Measurements from ENCODE around the gene MEF2C.

The MEF2C gene

GRCh38 chr5:88722546-88723073, 160.4 kb downstream of the MEF2C start:
- H3K27me3 ChIP-seq (ENCODE audit: control insufficient read depth, insufficient read depth, low read length) = peaks cover 21% of the 10 kb centered on the region
- peaks cover 9% of the 10 kb centered on the region for H3K4me1 ChIP-seq (ENCODE audit: control insufficient read depth, low read depth, low read length)
- H3K9me3 ChIP-seq (ENCODE audit: control insufficient read depth, low read depth, low read length) = no peaks in the 10 kb centered on the region
- no peak overlapping the region for H3K27ac ChIP-seq (ENCODE audit: low read length)
- H3K4me3 ChIP-seq (ENCODE audit: low read length) = peak overlapping the region; percentile 40
- H3K36me3 ChIP-seq (ENCODE audit: control insufficient read depth, low read depth, low read length) = no peaks in the 10 kb centered on the region
- no peak overlapping the region for H3K9ac ChIP-seq (ENCODE audit: low read length)

DNA sequence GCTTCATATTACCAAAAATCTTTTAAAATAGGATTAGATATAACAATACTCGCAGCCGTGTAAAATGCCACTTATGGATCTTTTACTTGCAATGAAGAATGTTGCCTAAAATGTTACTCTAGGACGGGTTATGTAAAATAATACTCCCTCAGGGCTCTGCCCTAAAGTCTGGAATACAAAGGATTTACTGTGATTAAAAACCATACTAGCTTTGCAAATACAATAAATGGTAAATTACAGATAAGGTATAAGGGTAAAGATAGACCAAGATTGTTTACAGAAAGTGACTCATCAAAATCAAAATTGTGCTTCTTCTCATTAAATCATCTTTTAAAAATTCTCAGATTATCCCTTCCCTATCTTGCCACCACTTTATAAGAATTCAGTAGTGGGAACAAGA, 163.6 kb downstream of the MEF2C start:
- Histone ChIP-seq H3K4me1 (ENCODE audit: control insufficient read depth, low read depth, low read length) (peaks cover 9% of the 10 kb centered on the region), H3K9ac (ENCODE audit: low read length) (no peak overlapping the region), H3K27ac (ENCODE audit: low read length) (no peak overlapping the region), H3K9me3 (ENCODE audit: control insufficient read depth, low read depth, low read length) (no peaks in the 10 kb centered on the region), H3K36me3 (ENCODE audit: control insufficient read depth, low read depth, low read length) (no peaks in the 10 kb centered on the region), H3K4me3 (ENCODE audit: low read length) (no peak overlapping the region), H3K27me3 (ENCODE audit: control insufficient read depth, insufficient read depth, low read length) (peaks cover 21% of the 10 kb centered on the region)

- Histone ChIP-seq H3K36me3 (ENCODE audit: control insufficient read depth, low read depth, low read length) (no peaks in the 10 kb centered on the region), H3K4me3 (ENCODE audit: low read length) (no peak overlapping the region), H3K27ac (ENCODE audit: low read length) (no peak overlapping the region), H3K4me1 (ENCODE audit: control insufficient read depth, low read depth, low read length) (peaks cover 9% of the 10 kb centered on the region), H3K27me3 (ENCODE audit: control insufficient read depth, insufficient read depth, low read length) (peaks cover 19% of the 10 kb centered on the region), H3K9me3 (ENCODE audit: control insufficient read depth, low read depth, low read length) (no peaks in the 10 kb centered on the region), H3K9ac (ENCODE audit: low read length) (no peak overlapping the region)
Measured at GRCh38 chr5:88718736-88719135, 164.2 kb downstream of the MEF2C start.

DNA sequence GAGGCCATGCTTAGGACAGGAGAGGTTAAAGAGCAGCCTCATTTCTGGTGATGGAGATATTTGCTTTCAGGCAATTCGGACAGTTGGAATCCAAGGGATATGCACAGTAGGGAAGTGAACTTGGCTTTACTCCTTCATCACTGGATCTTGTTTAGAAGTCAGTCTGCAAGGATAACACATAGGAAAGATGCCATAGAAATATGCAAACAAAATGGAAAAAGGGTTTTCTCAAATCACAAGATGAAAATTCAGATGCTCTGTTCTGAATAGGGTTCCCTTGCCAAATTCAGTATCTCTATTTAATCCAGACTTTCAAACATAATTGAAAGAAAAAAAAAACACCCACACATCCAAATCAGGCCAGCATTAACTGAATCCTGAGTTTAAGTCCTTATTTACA, 166.9 kb downstream of the MEF2C start:
- Histone ChIP-seq H3K9me3 (ENCODE audit: control insufficient read depth, low read depth, low read length) (no peaks in the 10 kb centered on the region), H3K4me3 (ENCODE audit: low read length) (no peak overlapping the region), H3K36me3 (ENCODE audit: control insufficient read depth, low read depth, low read length) (no peaks in the 10 kb centered on the region), H3K4me1 (ENCODE audit: control insufficient read depth, low read depth, low read length) (no peaks in the 10 kb centered on the region), H3K27ac (ENCODE audit: low read length) (no peak overlapping the region), H3K27me3 (ENCODE audit: control insufficient read depth, insufficient read depth, low read length) (no peaks in the 10 kb centered on the region), H3K9ac (ENCODE audit: low read length) (no peak overlapping the region)

DNA sequence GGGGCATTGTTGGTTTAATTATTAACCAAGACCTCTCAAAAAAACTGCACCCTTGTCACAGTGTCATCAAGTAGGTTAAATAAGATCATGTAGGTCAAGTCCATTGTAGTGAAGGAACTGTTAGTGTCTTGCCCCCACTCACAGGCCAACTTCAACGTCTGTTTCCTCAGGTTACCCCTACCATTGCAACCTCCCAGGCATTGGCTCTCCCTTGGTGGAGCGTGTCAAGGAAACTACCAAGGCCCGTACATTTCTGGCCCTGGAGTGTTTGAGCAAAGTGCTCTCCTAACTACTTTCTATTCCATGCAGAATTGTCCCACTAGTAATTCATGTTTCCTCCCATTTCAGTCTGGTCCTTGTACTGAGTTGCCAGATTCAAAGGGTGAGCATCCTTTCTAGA, 167.5 kb downstream of the MEF2C start:
- Histone ChIP-seq H3K27ac (ENCODE audit: low read length) (no peak overlapping the region), H3K36me3 (ENCODE audit: control insufficient read depth, low read depth, low read length) (no peaks in the 10 kb centered on the region), H3K9me3 (ENCODE audit: control insufficient read depth, low read depth, low read length) (no peaks in the 10 kb centered on the region), H3K4me3 (ENCODE audit: low read length) (no peak overlapping the region), H3K4me1 (ENCODE audit: control insufficient read depth, low read depth, low read length) (no peaks in the 10 kb centered on the region), H3K9ac (ENCODE audit: low read length) (no peak overlapping the region), H3K27me3 (ENCODE audit: control insufficient read depth, insufficient read depth, low read length) (no peaks in the 10 kb centered on the region)

DNA sequence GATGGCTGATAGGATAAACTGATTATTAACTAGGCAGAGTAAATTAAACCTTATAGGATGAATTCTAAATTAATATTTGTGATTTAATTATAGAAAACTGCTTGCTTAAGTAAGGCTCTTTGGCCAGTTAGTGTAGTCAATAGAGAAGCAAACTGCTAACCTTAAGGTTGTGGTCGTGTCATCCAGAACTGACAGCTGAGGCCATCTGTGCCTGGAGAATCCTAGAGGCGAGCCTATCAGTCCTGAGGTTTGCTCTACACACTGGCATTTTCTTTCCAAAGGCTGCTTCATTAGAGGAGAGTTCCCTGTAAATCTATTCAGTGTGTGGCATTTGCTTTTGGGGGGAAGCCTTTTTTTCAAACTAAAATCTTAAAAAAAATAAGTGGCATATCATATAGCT, 169.2 kb downstream of the MEF2C start:
- no peak overlapping the region for H3K27ac ChIP-seq (ENCODE audit: low read length)
- H3K27me3 ChIP-seq (ENCODE audit: control insufficient read depth, insufficient read depth, low read length) = no peaks in the 10 kb centered on the region
- H3K4me3 ChIP-seq (ENCODE audit: low read length) = no peak overlapping the region
- peaks cover 7% of the 10 kb centered on the region for H3K4me1 ChIP-seq (ENCODE audit: control insufficient read depth, low read depth, low read length)
- no peaks in the 10 kb centered on the region for H3K36me3 ChIP-seq (ENCODE audit: control insufficient read depth, low read depth, low read length)
- no peak overlapping the region for H3K9ac ChIP-seq (ENCODE audit: low read length)
- H3K9me3 ChIP-seq (ENCODE audit: control insufficient read depth, low read depth, low read length) = no peaks in the 10 kb centered on the region

- Histone ChIP-seq H3K27ac (ENCODE audit: low read length) (no peak overlapping the region), H3K4me3 (ENCODE audit: low read length) (no peak overlapping the region), H3K9ac (ENCODE audit: low read length) (no peak overlapping the region), H3K4me1 (ENCODE audit: control insufficient read depth, low read depth, low read length) (peaks cover 14% of the 10 kb centered on the region), H3K27me3 (ENCODE audit: control insufficient read depth, insufficient read depth, low read length) (no peaks in the 10 kb centered on the region), H3K36me3 (ENCODE audit: control insufficient read depth, low read depth, low read length) (no peaks in the 10 kb centered on the region), H3K9me3 (ENCODE audit: control insufficient read depth, low read depth, low read length) (no peaks in the 10 kb centered on the region)
Measured at GRCh38 chr5:88708682-88709398, 174.1 kb downstream of the MEF2C start.

- Histone ChIP-seq H3K4me3 (ENCODE audit: low read length) (no peak overlapping the region), H3K27ac (ENCODE audit: low read length) (no peak overlapping the region), H3K27me3 (ENCODE audit: control insufficient read depth, insufficient read depth, low read length) (no peaks in the 10 kb centered on the region), H3K36me3 (ENCODE audit: control insufficient read depth, low read depth, low read length) (no peaks in the 10 kb centered on the region), H3K4me1 (ENCODE audit: control insufficient read depth, low read depth, low read length) (peaks cover 14% of the 10 kb centered on the region), H3K9ac (ENCODE audit: low read length) (no peak overlapping the region), H3K9me3 (ENCODE audit: control insufficient read depth, low read depth, low read length) (no peaks in the 10 kb centered on the region)
Measured at GRCh38 chr5:88708021-88708420, 175.0 kb downstream of the MEF2C start.

DNA sequence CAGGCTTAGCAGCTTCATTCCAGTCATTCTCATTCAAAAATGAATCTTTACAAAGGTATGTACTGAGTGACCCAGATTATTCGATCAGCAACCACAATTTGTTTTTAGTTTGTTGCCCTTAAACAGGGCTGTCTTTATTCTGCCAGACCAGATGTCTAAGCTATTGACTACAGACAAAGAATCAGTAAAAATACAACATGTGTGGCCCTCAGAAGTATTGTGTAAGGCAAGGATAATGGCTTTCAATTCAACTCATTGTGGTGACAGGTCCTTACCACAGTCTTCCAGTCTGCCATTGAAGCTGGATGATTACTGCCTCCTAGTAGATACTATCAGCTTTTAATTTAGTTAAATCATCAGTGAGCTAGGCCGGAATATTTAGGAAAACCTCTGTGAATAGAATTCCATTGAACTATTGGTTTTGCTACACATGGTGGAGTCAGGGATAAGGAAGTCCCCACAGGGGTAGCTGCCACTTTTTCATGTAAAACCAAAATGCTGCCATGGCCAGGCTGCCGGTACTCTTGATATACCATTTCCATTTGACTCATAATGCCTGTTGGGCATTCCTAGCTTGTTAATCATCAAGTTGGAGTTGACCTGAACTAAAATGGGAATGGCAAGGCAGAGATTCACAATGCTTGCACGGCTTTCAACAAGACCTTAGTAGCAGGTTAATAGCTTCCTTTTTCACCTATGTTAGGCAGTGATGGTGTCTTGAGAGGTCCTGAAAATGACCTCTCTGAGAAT, 175.6 kb downstream of the MEF2C start:
- Histone ChIP-seq H3K9me3 (ENCODE audit: control insufficient read depth, low read depth, low read length) (no peaks in the 10 kb centered on the region), H3K27ac (ENCODE audit: low read length) (no peak overlapping the region), H3K36me3 (ENCODE audit: control insufficient read depth, low read depth, low read length) (no peaks in the 10 kb centered on the region), H3K9ac (ENCODE audit: low read length) (no peak overlapping the region), H3K27me3 (ENCODE audit: control insufficient read depth, insufficient read depth, low read length) (no peaks in the 10 kb centered on the region), H3K4me3 (ENCODE audit: low read length) (no peak overlapping the region), H3K4me1 (ENCODE audit: control insufficient read depth, low read depth, low read length) (peaks cover 20% of the 10 kb centered on the region)

DNA sequence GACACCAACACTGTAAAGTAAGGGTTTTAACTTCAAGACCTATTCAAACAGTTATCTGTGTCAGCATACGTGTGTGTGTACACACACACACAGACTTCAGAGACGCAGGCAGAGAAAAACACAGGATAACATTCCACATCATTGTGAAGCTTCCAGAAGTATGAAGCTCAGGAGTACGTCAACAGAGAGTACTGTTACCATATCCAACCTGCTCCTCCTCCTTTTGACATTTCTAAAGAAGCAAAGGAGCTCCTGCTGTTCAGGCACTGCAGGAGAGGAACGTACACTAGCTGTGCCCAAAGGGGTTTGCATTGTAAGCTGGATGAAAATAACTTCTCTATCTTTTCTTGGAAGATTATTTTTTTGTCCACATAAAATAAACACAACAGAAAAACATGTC, 180.7 kb downstream of the MEF2C start:
- Histone ChIP-seq H3K9me3 (ENCODE audit: control insufficient read depth, low read depth, low read length) (no peaks in the 10 kb centered on the region), H3K27me3 (ENCODE audit: control insufficient read depth, insufficient read depth, low read length) (peaks cover 18% of the 10 kb centered on the region), H3K9ac (ENCODE audit: low read length) (no peak overlapping the region), H3K4me1 (ENCODE audit: control insufficient read depth, low read depth, low read length) (peaks cover 13% of the 10 kb centered on the region), H3K4me3 (ENCODE audit: low read length) (no peak overlapping the region), H3K36me3 (ENCODE audit: control insufficient read depth, low read depth, low read length) (no peaks in the 10 kb centered on the region), H3K27ac (ENCODE audit: low read length) (no peak overlapping the region)

- no peak overlapping the region for H3K4me3 ChIP-seq (ENCODE audit: low read length)
- no peaks in the 10 kb centered on the region for H3K36me3 ChIP-seq (ENCODE audit: control insufficient read depth, low read depth, low read length)
- H3K9ac ChIP-seq (ENCODE audit: low read length) = no peak overlapping the region
- no peaks in the 10 kb centered on the region for H3K9me3 ChIP-seq (ENCODE audit: control insufficient read depth, low read depth, low read length)
- peaks cover 37% of the 10 kb centered on the region for H3K27me3 ChIP-seq (ENCODE audit: control insufficient read depth, insufficient read depth, low read length)
- H3K27ac ChIP-seq (ENCODE audit: low read length) = no peak overlapping the region
- H3K4me1 ChIP-seq (ENCODE audit: control insufficient read depth, low read depth, low read length) = peaks cover 22% of the 10 kb centered on the region
Measured at GRCh38 chr5:88700121-88700520, 182.9 kb downstream of the MEF2C start.

GRCh38 chr5:88698290-88698689, 184.7 kb downstream of the MEF2C start:
- Histone ChIP-seq H3K27ac (ENCODE audit: low read length) (no peak overlapping the region), H3K27me3 (ENCODE audit: control insufficient read depth, insufficient read depth, low read length) (peaks cover 55% of the 10 kb centered on the region), H3K36me3 (ENCODE audit: control insufficient read depth, low read depth, low read length) (no peaks in the 10 kb centered on the region), H3K9ac (ENCODE audit: low read length) (no peak overlapping the region), H3K4me1 (ENCODE audit: control insufficient read depth, low read depth, low read length) (peaks cover 27% of the 10 kb centered on the region), H3K9me3 (ENCODE audit: control insufficient read depth, low read depth, low read length) (no peaks in the 10 kb centered on the region), H3K4me3 (ENCODE audit: low read length) (no peak overlapping the region)

Data from iPS-18a (cell line).